Measurements from ENCODE around the gene GPX8.

Gene GPX8

GRCh38 chr5:55159763-55160492 lies at the start of gene GPX8:
Gene GPX8, plus strand, starts transcription at chr5:55160171. Its CDS starts 22 bp downstream, at chr5:55160193.
- DNase-seq (ENCODE audit: extremely low read depth in 1 of 2, low read depth in 1 of 2): no peak

GRCh38 chr5:55110217-55110616 lies 49.8 kb upstream of the GPX8 start:
- no peak for DNase-seq (ENCODE audit: extremely low read depth in 1 of 2, low read depth in 1 of 2)

GRCh38 chr5:55113327-55113726 lies 46.6 kb upstream of the GPX8 start:
- no peak for DNase-seq (ENCODE audit: extremely low read depth in 1 of 2, low read depth in 1 of 2)

- DNase-seq (ENCODE audit: extremely low read depth in 1 of 2, low read depth in 1 of 2): no peak
These were observed 45.9 kb upstream of the GPX8 start for GRCh38 chr5:55114061-55114460.

GRCh38 chr5:55123365-55123764 lies 36.6 kb upstream of the GPX8 start:
- no peak for DNase-seq (ENCODE audit: extremely low read depth in 1 of 2, low read depth in 1 of 2)

GRCh38 chr5:55134053-55134722 lies 25.8 kb upstream of the GPX8 start:
- DNase-seq (ENCODE audit: extremely low read depth in 1 of 2, low read depth in 1 of 2): peak in 1 of 2 donors; percentile 35

- DNase-seq (ENCODE audit: extremely low read depth in 1 of 2, low read depth in 1 of 2): no peak
These were observed 23.4 kb upstream of the GPX8 start for GRCh38 chr5:55136521-55136920.

GRCh38 chr5:55140908-55141665 lies 18.9 kb upstream of the GPX8 start:
- DNase-seq (ENCODE audit: extremely low read depth in 1 of 2, low read depth in 1 of 2): peak in 1 of 2 donors; percentile 33

- DNase-seq (ENCODE audit: extremely low read depth in 1 of 2, low read depth in 1 of 2): peak in 1 of 2 donors; percentile 42
These were observed 17.9 kb upstream of the GPX8 start for GRCh38 chr5:55141945-55142690.

- DNase-seq (ENCODE audit: extremely low read depth in 1 of 2, low read depth in 1 of 2): no peak
These were observed 16.3 kb upstream of the GPX8 start for GRCh38 chr5:55143624-55144023.

GRCh38 chr5:55146080-55146479 lies 13.9 kb upstream of the GPX8 start:
- DNase-seq (ENCODE audit: extremely low read depth in 1 of 2, low read depth in 1 of 2): no peak

- DNase-seq (ENCODE audit: extremely low read depth in 1 of 2, low read depth in 1 of 2): peak; percentile 57 to 73
These were observed 13.3 kb upstream of the GPX8 start for GRCh38 chr5:55146543-55147151.

GRCh38 chr5:55149308-55149795 lies 10.6 kb upstream of the GPX8 start:
- no peak for DNase-seq (ENCODE audit: extremely low read depth in 1 of 2, low read depth in 1 of 2)

GRCh38 chr5:55151923-55152842 lies 7.8 kb upstream of the GPX8 start:
- no peak for DNase-seq (ENCODE audit: extremely low read depth in 1 of 2, low read depth in 1 of 2)

- DNase-seq (ENCODE audit: extremely low read depth in 1 of 2, low read depth in 1 of 2): no peak
These were observed 5.1 kb upstream of the GPX8 start for GRCh38 chr5:55154873-55155272.

- DNase-seq (ENCODE audit: extremely low read depth in 1 of 2, low read depth in 1 of 2): no peak
These were observed 680 bp downstream of the GPX8 start for GRCh38 chr5:55160493-55161209.

GRCh38 chr5:55162666-55163065 lies 2.7 kb downstream of the GPX8 start:
- DNase-seq (ENCODE audit: extremely low read depth in 1 of 2, low read depth in 1 of 2): no peak

GRCh38 chr5:55171471-55171870 lies 11.5 kb downstream of the GPX8 start:
- DNase-seq (ENCODE audit: extremely low read depth in 1 of 2, low read depth in 1 of 2): no peak
